C4-2B (cell line): Measurements from ENCODE around the gene SUPV3L1.

Experiments used
- CTCF ChIP-seq: fragments of 450-650 bp; conservative IDR thresholded peaks from 2 replicates; pipeline ENCODE4 v1.5.1; 2017; ENCODE audit warnings: mild to moderate bottlenecking
- ZFX ChIP-seq: fragments of 450-650 bp; IDR thresholded peaks from 2 replicates; pipeline ENCODE4 v1.6.1; 2017

- TF ChIP-seq CTCF (no peak), ZFX (no peak)
These were observed 67.3 kb downstream of the SUPV3L1 start for GRCh38 chr10:69247313-69247710.
